NOMO-1 (cell line): ENCODE data around the gene IWS1.
"Not testable (repeated sequence)": the region's sequence is repeated elsewhere in the genome, so short reads cannot be mapped to it uniquely, and the experiment has no call there.

Experiments used
- DNase-seq, 2 experiments: peaks; one replicate each; lab custom pipeline; 2025; ENCODE audit not compliant: unreplicated experiment in 2 of 2; lab: John Stamatoyannopoulos, UW

Gene IWS1

GRCh38 chr2:127463155-127463991 lies 62.9 kb downstream of the IWS1 start:
- DNase-seq: no peak

DNA sequence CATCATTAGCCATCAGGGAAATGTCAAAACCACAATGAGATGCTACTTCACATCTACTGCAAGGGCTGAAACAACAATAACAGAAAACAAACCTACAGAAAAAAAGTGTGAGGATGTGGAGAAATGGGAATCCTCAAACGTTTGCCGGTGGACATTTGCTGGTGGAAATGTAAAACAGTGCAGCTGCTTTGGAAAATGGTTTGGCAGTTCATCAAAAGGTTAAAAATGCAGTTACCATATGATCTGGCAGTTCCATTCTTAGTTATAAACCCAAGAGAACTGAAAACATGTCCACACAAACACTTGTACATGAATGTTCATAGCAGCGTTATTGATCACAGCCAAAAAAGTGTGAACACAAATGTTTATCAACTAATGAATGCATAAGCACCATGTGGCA lies 63.8 kb downstream of the IWS1 start:
- DNase-seq: no peak

DNA sequence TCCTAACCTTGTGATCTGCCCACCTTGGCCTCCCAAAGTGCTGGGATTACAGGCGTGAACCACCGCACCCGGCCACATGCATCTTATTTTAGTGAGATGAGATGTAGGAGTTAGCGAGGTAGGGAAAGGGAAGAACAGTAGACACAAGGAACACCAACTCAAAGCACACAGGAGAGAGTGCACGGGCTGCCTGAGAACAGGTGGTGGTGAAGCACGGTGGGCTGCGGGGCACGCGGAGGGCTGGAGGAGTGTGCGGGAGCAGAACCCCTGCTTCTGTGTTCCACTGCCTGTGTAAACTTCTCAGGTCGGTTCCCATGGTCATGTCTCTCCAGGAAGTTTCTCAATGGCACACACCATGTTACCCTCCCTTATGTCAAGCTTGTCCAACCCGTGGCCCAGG lies 69.3 kb downstream of the IWS1 start:
- DNase-seq: no peak

DNA sequence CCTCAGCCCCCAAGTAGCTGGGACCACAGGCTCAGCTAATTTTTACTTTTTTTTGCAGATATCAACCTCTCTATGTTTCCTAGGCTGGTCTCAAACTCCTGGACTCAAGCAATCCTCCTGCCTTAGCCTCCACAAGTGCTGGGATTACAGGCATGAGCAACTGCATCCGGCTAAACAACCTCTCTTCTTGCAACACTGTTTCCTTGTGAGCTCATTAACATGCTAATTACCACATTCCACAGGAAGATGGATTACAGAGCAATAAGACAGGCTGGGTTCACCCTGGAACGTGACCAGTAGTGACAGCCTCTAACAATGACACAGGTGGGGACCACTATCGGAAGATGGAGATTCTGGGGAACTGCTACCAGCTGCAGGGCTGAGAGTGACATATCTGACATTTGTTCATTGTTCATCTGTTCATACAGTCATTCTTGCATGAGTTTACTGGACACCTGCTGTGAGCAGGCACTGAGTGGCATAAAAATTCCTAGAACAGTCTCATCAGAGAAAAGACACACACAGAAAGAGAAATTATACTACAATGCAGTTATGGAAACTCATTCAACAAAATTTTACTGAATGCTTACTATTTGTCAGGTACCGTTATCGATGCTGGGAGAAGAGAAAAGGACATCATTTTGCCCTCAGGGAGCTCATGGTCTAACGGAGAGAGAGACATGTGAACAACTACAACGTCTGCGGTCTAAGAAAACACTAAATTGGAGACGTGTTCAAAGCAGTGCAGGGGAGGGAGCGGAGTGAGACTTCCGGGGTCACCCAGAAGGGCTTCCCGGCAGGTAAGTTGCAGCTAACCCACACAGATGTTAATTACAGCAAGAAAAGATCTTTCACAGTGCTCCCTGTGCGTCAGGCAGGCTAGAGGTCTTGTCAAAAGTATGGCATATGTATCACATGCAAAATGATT lies 70.5 kb downstream of the IWS1 start:
- no peak for DNase-seq

DNA sequence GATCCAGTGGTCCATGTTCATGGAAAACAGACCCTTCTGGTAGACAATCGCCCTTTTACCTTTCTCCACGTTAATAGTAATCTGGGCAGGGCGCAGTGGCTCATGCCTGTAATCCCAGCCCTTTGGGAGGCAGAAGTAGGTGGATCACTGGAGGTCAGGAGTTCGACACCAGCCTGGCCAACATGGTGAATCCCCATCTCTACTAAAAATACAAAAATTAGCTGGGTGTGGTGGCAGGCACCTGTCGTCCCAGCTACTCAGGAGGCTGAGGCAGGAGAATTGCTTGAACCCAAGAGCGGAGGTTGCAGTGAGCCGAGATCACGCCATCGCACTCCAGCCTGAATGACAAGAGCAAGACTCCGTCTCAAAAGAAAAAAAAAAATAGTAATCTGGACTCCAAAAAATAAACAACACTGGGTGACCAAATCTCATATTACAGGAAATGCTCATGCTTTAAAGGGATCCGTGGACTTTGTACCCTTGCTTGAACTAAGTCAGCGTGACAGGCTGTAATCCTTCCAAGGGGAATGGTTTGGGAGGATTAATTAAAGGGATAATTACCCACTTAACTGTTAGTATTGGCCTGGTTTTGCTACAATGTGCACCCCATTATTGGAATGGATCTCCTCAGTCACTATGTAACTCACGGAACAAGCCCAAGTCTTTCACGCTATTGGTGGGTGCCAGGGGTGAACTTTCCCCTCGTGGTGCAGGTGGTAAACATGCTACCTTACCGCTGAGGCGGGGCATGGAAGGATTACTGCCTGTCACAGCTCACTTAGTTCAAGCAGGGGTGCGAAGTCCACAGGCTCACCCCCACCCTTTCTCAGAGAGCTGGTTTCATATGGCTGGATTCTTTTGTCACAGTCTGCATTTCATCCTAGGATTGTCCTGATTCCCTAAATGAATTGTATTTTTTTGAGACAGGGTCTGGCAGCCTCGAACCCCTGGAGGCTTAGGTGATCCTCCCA lies 71.4 kb downstream of the IWS1 start:
- DNase-seq: no peak

DNA sequence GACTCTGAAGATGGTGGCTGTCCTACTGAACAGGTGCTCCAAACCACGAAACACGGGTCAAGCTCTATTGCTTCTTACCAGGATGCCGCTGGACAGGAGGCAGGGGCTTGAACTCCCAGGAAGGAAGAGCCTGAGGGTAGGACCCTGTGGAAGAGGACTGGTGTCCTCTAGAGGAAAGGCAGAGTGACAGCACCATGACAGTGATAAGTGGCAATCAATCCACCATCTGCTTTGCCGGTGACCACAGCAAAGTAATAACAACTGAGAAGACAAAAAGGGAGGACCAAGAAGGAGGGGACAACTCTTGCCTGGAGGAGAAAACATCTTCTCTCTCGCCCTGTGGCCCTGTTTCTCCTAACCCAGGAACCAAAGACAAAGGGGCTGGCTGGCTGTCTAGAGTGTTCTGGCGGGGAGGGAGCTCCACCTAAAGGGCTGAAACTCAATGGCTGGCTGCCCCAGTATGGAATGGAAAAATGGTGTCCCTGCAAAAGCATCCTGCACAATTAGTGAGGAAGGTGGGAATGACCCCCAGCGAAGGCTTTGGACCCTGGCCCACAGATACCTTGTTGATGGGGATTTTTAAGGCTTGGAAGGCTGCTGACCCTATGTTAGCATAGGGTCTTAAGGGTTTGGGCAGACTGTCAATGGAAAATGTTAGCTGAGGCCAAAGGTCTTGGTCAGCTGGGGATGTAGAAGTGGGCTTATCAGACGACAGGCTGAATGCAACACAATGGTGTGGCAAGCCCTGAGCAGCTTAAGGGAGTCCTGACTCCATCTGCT lies 72.7 kb downstream of the IWS1 start:
- no peak for DNase-seq

- DNase-seq: no peak
These were observed 73.3 kb downstream of the IWS1 start for GRCh38 chr2:127453013-127453391.

GRCh38 chr2:127452423-127452822 lies 73.9 kb downstream of the IWS1 start:
- not testable (repeated sequence) for DNase-seq

- DNase-seq: no peak
These were observed 74.3 kb downstream of the IWS1 start for GRCh38 chr2:127451981-127452380.

DNA sequence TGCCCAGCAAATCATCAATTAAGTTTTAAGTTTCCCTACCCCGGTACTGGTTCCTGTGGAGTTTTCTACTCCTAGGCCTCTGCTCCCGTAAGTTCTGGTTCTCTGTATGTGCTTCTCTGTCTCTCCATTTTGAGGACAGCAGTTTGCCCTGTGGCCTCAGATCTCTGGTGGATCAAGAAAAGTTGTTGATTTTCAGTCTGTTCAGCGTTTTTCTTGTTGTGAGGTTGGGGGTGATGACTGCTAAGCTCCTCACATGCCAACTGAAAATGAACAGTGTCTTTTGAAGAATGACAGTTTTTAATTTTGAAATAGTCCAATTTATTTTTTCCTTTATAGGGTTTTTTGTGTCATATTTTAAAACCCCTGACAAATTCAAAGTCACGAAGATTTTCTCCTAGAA lies 76.4 kb downstream of the IWS1 start:
- DNase-seq: no peak

GRCh38 chr2:127449414-127449813 lies 76.9 kb downstream of the IWS1 start:
- no peak for DNase-seq

GRCh38 chr2:127448526-127448925 lies 77.8 kb downstream of the IWS1 start:
- no peak for DNase-seq

- DNase-seq: no peak
These were observed 86.9 kb downstream of the IWS1 start for GRCh38 chr2:127439343-127439742.

GRCh38 chr2:127437781-127438726 lies 88.2 kb downstream of the IWS1 start:
- DNase-seq: no peak

GRCh38 chr2:127437056-127437455 lies 89.2 kb downstream of the IWS1 start:
- no peak for DNase-seq

DNA sequence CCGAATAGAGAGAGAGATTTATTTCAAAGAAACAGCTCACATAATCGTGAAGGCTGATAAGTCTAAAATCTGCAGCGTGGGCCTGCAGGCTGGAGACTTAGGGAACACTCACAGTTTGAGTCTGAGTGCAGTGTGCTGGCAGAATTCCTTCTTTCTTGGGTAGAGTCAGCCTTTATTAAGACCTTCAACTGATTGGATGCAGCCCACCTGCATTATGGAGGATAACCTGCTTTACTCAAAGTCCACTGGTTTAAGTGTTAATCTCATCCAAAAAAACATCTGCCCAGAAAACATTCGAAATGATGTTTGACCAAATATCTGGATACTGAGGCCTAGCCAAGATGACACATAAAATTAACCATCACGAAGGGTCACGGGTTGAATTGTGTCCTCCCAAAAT lies 91.8 kb downstream of the IWS1 start:
- no peak for DNase-seq

DNA sequence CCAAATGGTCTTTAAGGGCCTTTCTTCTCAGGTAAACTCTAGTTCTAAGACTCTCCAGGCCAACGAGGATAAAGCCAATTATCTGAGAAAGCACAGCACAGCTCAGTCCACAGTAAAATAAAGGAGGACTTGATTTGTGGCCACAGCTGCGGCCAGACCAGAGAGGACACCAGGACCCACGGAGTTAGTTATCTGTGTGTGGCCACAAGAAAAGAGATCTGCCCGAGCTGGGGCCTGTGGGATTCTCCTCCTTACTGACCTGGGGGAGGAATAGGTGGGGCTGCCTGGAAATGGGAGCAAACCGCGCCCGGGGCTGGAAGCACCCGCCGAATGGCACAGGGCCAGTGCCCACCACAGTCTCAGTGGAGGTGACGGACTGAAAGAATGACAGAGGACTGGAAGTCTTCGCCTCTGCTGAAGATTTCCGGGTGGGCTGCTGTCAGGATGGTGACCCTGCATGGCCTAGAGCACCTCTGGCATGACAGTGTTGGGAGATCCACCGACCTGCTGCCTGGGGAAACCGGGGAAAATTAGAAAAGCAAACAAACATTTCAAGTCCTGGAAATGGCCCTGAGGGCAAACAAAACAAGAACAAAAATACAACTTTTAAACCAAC lies 94.8 kb downstream of the IWS1 start:
- no peak for DNase-seq
